Activated T-cell treated with anti-CD3 and anti-CD28 coated beads for 24 hours (primary cell): Measurements from ENCODE around the gene CSRP2.

ENCODE experiments used
- DNase-seq: peaks from one replicate; pipeline ENCODE4 v3.0.0-alpha.2; 2020; ENCODE audit warnings: low read depth

The CSRP2 gene

DNA sequence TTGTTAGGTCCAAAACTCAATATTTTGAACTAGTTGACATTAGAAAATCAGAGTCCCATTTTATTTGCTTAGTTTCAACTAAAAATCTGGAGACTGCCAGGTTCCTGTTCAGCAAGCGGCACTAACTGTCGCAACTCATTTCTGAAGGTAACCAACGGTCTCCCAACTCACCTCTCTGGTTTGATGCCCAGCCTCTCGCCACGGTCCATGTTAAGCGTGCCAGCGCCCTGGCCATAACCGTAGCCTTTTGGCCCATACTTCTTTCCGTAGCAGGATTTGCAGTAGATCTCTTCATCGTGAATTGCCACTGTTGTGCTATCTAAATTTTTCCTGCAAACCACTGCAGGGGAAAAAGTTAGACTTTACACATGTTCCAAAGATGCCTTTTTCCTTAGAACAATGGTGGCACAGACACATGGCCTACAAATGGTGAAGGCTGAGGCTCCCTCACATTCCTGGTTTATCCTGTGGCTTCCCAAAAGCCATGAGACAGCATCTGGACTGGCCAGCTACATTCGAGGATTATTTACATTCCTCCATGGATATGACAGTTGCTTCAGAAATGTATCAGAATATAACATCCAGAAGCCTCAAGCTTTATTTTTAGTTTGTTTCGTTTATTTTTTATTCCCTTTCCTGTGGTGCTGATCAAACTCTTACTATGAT is 15.7 kb downstream of the CSRP2 start:
- DNase-seq = no peak

DNA sequence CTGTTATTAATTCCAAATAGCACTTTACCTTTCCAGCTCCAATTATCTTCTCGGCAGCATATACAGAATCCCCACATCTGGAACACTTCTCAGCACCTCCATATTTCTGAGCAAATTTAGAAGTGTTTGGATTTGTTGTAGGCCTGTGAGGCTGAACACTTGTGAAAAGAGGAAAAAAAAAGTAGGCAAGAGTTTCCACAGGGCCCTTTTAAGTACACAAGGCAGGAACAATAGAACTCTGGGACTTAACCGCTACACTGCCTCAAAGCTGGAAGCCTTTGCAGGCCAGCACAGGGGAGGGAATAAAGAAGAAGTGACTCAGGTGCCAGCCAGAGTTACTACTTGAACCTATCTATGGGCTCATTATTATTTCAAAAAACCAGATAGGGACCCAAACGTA is 18.6 kb downstream of the CSRP2 start:
- no peak for DNase-seq

DNA sequence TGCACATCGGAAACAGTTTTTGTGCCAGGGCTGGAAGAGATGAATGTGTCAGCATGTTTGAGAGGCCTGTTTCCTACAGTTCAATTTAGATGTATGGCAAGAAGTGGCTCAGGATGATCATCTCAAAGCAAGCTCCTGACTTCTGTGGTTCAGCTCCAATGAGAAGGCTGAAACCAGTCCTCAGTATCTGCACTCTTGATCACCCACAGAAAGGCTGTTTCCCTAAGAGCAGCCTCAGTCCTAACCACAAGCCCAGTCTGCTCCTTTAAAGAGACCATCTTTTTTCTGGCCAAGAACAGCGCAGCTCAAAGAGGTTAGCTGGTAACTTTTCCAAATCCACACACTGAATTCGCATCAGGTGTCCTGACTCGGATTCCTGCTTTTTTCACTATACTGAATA is 19.2 kb downstream of the CSRP2 start:
- DNase-seq = no peak

DNA sequence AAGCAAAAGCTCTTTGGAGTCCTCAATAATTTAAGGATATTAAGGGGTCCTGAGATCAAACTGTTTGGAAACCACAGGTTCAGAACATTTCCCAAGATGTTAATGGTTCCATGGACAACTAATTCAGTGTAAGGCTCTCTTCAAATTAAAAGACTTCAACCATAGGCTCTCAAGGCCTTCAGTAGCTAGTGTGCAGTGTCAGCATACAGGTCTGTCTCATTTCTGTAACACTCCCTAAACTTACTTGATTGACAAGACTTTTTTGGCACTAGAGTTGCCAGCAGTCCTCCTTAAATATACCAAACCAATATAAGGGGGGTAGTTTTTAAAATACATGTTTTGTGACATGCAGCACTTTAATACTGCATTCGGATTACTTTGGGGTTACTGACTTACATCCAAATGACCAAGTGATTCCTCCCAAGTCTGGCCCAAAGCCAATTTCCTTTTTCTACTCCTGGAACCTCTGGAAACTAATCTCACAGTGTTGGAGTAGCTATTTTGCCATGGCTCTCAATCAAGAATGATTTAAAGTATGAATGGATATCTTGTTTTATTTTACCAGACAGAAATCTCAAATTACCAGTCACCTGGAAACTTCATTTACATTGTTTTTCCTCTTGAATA is 22.7 kb downstream of the CSRP2 start:
- no peak for DNase-seq

DNA sequence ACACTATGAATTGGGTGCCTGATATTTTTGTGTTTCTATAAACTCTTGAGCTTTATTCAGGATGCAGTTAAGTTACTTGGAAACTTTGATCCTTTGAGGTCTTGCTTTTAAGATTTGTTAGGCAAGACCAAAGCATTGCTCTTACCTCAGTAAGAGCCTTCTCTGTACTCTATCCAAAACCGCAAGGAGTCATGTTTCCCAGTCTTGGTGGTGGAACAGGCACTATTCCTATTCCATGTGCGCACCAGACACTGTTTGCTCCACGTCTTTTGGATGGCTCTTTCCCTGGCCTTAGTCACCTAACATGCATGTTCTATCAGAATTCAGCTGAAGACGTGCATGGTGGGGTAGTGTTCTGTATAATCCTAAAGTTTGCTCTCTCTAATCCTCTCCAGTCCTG is 23.5 kb downstream of the CSRP2 start:
- DNase-seq = no peak

DNA sequence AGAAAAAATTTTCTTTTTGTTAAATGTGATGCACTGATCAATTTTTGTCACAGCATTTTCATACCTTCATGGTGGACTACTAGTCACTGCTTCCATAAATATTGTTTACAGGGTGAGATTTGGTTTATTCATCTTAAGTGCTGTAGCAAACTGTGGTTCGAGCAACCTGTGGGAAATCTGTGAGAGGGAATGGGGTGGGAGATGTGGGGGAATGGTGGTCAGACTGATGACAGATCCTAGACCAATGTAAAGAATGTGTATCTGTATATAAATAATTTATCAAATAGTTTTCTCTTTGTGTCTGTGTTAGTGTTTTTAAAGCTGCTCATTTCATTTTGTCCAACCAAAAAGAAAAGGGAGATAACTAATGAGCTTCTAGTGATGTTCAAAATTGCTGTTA is 26.7 kb downstream of the CSRP2 start:
- no peak for DNase-seq

DNA sequence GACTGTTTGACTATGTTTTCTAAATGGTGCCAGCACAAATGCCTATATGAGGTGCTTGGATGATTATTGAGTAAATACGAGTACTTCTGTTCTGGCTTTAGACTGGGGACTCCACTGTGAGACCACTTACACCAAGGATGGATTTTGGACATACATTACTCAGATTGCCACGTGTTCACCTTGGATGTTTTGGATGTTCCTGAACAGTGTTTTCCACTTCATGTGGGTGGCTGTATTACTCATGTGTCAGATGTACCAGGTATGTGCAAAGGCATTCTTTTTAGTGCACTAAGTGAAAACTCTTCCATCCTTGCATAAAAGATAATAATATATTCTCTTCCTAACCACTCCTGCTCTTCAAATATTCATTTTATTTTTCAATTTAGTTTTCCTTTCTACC is 30.7 kb downstream of the CSRP2 start:
- DNase-seq = no peak

DNA sequence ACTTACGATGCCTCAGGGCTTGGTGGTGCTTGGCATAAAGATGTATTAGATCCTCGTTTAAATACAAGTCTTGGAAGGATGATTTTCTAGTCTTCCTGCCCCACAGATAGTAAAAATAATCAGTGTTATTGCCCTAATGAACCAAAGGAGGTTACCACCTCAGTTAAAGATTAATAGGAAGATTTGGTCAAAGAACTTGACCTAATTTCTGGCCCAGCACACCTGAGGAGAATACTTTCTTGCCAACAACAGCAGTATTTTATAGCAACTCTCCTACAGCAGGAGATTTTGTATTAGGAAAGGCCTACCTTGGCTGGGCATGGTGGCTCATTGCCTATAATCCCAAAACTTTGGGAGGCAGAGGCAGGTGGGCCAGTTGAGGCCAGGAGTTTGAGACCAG is 31.6 kb downstream of the CSRP2 start:
- DNase-seq = no peak

DNA sequence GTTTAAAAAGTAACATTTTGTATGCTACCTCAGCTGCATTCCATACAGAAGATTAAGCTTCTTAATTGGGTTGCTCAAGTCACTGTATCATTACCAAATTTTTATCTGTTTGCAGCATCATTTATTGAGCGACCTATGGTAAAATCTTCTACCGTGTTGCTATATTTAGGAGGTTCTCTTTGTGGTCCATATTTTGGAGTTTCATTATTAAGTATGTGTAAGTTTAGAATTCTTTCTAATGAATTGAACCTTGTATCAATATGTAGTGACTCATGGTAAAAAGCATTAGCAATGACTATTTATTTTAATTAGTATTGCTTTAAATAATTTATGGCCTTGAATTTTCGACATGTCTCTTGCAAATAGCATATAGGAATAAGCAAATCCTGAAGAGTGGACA is 42.2 kb downstream of the CSRP2 start:
- no peak for DNase-seq

DNA sequence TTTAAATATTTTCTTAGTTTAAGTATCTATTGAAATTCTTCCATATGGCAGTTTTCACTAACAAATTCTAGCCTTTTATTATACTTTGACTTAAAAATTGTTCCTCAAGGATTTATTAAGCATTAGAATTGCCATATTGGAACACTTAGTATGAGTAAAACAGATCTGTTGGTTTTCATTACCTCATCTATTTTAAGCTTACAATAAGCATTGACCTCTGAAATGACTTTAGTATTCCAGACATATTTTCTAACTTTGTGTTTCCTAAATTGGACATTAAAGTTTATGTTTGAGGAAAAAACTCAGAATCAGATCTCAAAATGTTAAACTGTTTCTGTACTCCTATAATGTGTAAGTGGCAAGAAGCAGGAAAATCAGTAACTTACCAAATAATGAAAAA is 48.4 kb downstream of the CSRP2 start:
- no peak for DNase-seq

DNA sequence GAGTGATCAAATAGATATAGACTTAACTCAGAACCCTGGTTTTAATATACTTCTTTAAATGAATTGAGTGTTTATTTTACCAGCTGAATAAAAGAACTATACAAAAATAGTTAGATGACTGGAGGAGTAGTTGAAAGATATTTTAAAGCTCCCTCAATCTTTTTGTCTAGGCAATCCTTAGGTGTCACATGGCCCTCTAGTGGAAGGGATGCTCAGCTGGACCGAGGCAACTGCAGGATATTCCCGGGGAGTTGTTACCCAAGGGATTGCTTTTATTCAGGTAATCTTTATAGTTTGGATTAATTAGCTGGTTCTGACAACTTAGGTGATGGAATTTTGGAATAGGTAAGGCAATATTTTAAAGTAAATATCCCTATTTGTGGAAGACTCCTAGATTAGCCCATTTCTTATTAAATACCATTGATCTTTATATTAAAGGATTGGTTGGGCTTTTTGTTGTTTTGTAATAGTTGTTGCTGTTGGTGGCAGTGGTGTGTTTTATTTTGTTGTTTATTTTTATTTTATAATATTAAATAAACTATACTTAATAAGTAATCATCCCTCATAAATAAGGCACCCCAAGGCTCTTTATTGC is 57.8 kb downstream of the CSRP2 start:
- no peak for DNase-seq

DNA sequence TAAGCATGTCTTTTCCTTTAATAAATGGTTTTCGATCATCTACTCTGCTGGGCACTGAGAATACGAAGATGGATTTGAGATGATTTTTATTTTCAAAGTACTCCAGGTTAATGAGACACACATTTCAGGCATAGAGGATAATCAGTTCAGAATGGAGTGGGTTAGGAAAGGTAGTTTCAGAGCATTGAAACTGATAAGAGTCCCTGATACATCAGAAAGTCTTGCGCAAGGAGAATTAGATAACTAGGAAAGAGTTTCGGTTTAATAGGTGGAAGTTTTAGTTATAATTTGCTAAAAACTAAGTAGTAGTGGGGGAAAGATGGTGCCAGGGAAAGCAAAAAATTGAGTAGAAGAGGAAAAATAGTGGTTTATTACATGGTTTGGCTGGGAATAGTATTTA is 64.8 kb downstream of the CSRP2 start:
- DNase-seq = no peak

DNA sequence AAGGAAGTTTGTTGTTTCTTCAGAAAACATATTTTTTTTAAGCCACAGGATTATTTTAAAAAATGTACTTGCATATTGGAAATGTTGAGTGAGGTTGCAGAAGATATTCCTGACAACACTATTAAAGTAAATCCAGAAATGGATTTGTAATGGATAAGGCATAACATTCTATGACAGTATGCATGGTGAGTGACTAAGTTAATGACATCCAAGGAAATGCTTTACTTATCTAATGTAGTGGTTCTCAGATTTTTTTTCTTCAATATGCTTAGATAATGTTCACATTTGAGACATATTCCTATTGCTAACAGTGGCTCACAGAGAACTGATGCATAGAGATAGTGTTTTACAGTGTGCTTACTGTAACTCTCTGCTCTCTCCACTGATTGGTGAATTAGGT is 65.6 kb downstream of the CSRP2 start:
- no peak for DNase-seq

DNA sequence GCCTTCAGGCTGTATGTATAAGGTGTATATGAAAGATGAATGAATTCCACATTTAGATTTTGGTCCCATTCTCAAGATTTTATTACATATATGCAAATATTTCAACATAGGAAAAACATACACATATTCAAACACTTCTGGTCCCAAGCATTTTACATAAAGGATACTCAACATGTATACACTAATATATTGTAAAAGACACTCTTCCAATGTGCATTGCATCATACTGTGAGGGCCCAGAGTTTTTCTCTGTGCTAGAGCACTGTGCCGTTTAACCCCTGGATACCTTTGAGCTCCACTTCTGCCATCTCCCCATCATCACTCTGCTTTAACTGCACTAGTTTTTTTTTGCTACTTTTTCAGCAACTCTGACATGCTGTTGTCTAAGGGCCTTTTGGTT is 66.8 kb downstream of the CSRP2 start:
- DNase-seq = no peak

DNA sequence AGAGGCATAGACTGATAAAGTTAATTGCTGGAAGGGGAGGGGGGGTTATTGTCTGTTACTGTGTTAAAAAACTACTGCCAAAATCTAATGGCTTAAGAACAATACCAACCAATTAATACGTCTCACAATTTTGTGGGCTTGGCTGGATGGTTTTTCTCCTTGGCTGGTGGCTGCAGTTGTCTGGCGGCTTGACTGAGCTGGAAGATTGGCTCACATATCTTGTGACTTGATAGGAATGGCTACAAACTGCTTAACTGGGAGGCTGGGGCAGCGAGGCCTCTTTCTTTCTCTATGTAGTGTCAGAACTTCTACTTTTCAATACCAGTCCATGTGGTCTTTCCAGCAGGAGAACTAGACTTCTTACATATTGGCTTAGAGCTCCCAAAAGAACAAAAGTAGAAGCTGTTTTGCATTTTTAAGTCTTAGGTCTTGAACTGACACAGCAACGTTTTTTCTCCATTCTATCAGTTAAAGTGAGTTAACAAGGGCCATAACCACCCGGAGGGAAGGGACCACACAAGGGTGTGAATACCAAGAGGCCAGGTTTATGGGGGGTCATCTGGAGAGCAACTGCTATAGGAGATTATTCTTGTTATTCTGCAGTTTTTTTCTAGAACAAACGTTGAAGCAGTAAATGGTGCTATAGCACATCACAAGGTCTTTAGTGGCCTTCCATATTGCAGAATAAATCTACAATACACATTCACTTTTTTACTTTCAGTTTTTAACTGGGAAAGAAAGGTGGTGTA is 68.0 kb downstream of the CSRP2 start:
- DNase-seq = no peak
